ENCODE results near the gene FAM193B. TPM values are rescaled to one million over a fixed set of nuclear protein-coding genes. Genes with fewer than 3 reads are reported as not detected.

Gene FAM193B
- total and polyA plus RNA-seq, 9 of the 15 experiments (the other 6 are each of a cell fraction or from before 2014, with no cell fraction given) = 4.4 to 76.4 (median 37.3) TPM

DNA sequence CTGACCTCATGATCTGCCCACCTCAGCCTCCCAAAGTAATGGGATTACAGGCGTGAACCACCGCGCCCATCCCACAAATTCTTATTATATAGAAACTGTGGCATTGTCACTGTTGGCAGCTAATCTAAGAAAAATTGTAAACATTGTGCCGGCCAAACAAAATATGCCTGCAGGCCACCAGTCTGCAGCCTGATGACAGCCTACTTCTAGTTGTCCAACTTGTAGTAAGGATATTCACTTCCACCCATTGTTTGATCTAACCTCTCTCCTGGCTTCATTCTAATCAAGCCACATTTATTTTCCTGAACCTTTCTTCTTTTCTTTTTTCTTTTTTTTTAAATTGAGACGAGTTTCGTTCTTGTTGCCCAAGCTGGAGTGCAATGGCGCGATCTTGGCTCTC, 24.0 kb upstream of the FAM193B start (continued):
- TF ChIP-seq, protein P1, sequence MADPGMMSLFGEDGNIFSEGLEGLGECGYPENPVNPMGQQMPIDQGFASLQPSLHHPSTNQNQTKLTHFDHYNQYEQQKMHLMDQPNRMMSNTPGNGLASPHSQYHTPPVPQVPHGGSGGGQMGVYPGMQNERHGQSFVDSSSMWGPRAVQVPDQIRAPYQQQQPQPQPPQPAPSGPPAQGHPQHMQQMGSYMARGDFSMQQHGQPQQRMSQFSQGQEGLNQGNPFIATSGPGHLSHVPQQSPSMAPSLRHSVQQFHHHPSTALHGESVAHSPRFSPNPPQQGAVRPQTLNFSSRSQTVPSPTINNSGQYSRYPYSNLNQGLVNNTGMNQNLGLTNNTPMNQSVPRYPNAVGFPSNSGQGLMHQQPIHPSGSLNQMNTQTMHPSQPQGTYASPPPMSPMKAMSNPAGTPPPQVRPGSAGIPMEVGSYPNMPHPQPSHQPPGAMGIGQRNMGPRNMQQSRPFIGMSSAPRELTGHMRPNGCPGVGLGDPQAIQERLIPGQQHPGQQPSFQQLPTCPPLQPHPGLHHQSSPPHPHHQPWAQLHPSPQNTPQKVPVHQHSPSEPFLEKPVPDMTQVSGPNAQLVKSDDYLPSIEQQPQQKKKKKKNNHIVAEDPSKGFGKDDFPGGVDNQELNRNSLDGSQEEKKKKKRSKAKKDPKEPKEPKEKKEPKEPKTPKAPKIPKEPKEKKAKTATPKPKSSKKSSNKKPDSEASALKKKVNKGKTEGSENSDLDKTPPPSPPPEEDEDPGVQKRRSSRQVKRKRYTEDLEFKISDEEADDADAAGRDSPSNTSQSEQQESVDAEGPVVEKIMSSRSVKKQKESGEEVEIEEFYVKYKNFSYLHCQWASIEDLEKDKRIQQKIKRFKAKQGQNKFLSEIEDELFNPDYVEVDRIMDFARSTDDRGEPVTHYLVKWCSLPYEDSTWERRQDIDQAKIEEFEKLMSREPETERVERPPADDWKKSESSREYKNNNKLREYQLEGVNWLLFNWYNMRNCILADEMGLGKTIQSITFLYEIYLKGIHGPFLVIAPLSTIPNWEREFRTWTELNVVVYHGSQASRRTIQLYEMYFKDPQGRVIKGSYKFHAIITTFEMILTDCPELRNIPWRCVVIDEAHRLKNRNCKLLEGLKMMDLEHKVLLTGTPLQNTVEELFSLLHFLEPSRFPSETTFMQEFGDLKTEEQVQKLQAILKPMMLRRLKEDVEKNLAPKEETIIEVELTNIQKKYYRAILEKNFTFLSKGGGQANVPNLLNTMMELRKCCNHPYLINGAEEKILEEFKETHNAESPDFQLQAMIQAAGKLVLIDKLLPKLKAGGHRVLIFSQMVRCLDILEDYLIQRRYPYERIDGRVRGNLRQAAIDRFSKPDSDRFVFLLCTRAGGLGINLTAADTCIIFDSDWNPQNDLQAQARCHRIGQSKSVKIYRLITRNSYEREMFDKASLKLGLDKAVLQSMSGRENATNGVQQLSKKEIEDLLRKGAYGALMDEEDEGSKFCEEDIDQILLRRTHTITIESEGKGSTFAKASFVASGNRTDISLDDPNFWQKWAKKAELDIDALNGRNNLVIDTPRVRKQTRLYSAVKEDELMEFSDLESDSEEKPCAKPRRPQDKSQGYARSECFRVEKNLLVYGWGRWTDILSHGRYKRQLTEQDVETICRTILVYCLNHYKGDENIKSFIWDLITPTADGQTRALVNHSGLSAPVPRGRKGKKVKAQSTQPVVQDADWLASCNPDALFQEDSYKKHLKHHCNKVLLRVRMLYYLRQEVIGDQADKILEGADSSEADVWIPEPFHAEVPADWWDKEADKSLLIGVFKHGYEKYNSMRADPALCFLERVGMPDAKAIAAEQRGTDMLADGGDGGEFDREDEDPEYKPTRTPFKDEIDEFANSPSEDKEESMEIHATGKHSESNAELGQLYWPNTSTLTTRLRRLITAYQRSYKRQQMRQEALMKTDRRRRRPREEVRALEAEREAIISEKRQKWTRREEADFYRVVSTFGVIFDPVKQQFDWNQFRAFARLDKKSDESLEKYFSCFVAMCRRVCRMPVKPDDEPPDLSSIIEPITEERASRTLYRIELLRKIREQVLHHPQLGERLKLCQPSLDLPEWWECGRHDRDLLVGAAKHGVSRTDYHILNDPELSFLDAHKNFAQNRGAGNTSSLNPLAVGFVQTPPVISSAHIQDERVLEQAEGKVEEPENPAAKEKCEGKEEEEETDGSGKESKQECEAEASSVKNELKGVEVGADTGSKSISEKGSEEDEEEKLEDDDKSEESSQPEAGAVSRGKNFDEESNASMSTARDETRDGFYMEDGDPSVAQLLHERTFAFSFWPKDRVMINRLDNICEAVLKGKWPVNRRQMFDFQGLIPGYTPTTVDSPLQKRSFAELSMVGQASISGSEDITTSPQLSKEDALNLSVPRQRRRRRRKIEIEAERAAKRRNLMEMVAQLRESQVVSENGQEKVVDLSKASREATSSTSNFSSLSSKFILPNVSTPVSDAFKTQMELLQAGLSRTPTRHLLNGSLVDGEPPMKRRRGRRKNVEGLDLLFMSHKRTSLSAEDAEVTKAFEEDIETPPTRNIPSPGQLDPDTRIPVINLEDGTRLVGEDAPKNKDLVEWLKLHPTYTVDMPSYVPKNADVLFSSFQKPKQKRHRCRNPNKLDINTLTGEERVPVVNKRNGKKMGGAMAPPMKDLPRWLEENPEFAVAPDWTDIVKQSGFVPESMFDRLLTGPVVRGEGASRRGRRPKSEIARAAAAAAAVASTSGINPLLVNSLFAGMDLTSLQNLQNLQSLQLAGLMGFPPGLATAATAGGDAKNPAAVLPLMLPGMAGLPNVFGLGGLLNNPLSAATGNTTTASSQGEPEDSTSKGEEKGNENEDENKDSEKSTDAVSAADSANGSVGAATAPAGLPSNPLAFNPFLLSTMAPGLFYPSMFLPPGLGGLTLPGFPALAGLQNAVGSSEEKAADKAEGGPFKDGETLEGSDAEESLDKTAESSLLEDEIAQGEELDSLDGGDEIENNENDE (IDR thresholded peaks at IDR 0.05; ENCODE audit: low read depth, low read length) = no peak
- TF ChIP-seq, protein P2, sequence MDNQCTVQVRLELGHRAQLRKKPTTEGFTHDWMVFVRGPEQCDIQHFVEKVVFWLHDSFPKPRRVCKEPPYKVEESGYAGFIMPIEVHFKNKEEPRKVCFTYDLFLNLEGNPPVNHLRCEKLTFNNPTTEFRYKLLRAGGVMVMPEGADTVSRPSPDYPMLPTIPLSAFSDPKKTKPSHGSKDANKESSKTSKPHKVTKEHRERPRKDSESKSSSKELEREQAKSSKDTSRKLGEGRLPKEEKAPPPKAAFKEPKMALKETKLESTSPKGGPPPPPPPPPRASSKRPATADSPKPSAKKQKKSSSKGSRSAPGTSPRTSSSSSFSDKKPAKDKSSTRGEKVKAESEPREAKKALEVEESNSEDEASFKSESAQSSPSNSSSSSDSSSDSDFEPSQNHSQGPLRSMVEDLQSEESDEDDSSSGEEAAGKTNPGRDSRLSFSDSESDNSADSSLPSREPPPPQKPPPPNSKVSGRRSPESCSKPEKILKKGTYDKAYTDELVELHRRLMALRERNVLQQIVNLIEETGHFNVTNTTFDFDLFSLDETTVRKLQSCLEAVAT (IDR thresholded peaks at IDR 0.05) = no peak
- no peak for TF ChIP-seq ZNF75A (CRISPR knock-in tag; IDR thresholded peaks at IDR 0.05)
- TF ChIP-seq SIN3B (IDR thresholded peaks at IDR 0.05; ENCODE audit: low read depth) = no peak
- TF ChIP-seq DMBX1 (CRISPR knock-in tag; IDR thresholded peaks at IDR 0.05; ENCODE audit: borderline replicate concordance) = no peak

All from K562 (cell line).